Measurements from ENCODE around the gene CENPL.

- no peak for TF ChIP-seq RAD21 (IDR thresholded peaks at IDR 0.05 in 1 of 2, conservative IDR thresholded peaks at IDR 0.05 in 1 of 2; ENCODE audit: low read depth in 2 of 2, low read length in 2 of 2)
- TF ChIP-seq E2F6 (IDR thresholded peaks at IDR 0.05), result no peak
- no peak for TF ChIP-seq CHD7 (IDR thresholded peaks at IDR 0.05; ENCODE audit: insufficient replicate concordance, low read length)
- no peak for TF ChIP-seq EZH2 (IDR thresholded peaks at IDR 0.05; ENCODE audit: low read depth, low read length, severe bottlenecking)
- TF ChIP-seq ZNF274 (IDR thresholded peaks at IDR 0.05; ENCODE audit: borderline replicate concordance, extremely low read depth, low read length), result no peak
- TF ChIP-seq POLR2AphosphoS5 (IDR thresholded peaks at IDR 0.05; ENCODE audit: low read depth, low read length), result no peak
- no peak for TF ChIP-seq GABPA (IDR thresholded peaks at IDR 0.05; ENCODE audit: borderline replicate concordance, insufficient read depth, low read length)
- no peak for TF ChIP-seq SP4 (IDR thresholded peaks at IDR 0.05; ENCODE audit: low read length)
- TF ChIP-seq YY1 (IDR thresholded peaks at IDR 0.05; ENCODE audit: low read depth, low read length), result no peak
- TF ChIP-seq TEAD4 (IDR thresholded peaks at IDR 0.05; ENCODE audit: low read depth, low read length), result no peak
These were observed 44.3 kb upstream of the CENPL start for GRCh38 chr1:173869021-173869359.
